Putamen (tissue), 1 donor: ENCODE results near the gene OR8G5.

ENCODE experiments used
- DNase-seq: peaks from one replicate; pipeline ENCODE4 v3.0.0-alpha.2; 2016; ENCODE audit warnings: low spot score

OR8G5 gene

DNA sequence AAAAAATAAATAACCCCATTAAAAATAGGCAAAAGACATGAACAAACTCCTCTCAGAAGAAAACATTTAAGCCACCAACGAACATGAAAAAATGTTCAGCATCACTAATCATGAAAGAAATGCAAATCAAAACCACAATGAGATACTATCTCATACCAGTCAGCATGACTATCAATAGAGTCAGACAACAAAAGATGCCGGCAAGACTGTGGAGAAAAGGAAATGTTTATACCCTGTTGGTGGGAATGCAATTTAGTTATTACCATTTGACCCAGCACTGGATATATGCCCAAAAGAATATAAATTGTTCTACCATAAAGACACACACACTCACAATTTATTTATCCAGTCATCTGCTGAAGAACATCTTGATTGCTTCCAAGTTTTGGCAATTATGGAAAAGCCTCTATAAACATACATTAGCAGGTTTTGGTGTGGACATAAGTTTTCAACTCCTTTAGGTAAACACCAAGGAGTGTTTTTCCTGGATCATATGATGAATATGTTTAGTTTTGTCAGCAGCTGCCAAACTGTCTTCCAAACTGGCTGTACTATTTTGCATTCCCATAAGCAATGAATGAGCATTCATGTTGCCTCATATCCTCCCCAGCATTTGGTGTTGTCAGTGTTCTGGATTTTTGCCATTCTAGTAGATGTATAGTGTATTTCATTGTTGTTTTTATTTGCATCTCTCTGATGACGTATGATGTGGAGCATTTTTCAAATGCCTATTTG, 29.6 kb downstream of the OR8G5 start:
- no peak for DNase-seq

DNA sequence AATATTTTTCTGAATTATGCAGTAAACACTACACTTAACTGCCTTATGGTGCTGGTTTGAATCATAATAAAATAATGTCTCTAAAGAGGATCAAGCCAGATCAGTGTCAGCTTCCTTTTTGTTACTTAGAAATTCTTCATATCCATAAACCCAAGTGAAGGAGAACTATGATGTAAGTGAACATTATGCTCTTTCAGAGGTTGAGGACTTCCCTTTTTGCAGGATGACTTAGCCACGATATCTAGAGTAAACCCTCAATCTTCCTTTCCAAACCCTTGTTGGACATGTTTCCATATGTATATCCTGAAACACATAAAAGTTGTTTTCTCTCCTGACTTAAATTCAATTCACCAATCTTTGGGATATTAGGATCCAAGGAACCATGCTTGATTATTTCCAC, 38.5 kb downstream of the OR8G5 start:
- no peak for DNase-seq

DNA sequence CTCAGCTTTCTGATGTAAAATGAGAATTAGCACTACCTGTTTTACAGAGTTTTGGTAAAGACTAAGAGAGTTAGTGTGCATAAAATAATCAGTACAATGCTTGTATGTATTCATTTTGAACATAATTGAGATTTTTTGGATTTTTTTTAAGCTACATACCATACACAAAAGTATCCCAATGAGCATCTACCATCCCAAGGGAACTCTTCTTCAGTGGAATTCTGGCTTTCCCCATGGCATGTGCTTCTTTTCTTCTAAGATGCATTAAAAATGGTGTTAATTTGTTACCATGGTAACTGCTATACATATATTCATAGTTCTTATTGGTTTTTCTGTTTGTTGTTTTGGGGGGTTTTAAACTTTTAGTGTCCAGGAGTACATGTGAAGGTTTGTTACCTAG, 39.8 kb downstream of the OR8G5 start:
- DNase-seq, result no peak

DNA sequence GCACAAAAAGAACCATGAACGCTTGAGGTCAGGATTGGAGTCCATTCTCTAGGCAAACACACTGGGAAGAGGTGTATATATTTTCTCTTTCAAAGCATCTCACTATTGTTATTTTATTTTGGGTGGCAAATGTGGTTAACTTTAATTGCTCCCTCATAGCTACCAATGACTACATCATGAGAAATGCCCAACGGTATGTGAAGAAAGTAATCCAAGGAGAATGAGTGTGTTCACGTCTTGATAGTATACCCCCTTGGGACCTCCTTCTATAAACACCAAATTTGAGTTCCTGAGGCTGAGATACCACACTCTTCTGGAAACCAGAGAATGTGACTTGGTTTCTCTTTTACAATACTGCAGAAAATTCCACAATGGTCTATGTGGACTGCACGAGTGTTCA, 41.7 kb downstream of the OR8G5 start:
- no peak for DNase-seq

DNA sequence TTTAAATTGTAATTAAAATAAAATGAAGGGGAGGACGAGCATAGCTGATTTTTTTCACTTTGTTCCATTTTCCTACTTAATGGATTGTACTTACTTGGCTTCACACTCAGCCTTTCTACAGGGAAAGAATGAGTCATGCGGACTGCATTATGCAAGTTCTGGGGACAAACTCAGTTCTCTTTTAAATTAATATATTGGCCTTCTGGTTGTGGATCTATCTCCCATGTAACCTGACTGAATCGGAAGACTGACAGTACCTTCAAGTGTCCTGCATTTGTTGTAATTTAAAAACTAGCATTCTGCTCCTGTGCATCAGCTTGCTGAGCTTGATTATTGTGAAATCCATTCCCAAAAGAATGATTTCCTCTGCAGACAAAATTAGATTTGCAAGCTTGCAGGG, 45.4 kb downstream of the OR8G5 start:
- peak; percentile 14 for DNase-seq

DNA sequence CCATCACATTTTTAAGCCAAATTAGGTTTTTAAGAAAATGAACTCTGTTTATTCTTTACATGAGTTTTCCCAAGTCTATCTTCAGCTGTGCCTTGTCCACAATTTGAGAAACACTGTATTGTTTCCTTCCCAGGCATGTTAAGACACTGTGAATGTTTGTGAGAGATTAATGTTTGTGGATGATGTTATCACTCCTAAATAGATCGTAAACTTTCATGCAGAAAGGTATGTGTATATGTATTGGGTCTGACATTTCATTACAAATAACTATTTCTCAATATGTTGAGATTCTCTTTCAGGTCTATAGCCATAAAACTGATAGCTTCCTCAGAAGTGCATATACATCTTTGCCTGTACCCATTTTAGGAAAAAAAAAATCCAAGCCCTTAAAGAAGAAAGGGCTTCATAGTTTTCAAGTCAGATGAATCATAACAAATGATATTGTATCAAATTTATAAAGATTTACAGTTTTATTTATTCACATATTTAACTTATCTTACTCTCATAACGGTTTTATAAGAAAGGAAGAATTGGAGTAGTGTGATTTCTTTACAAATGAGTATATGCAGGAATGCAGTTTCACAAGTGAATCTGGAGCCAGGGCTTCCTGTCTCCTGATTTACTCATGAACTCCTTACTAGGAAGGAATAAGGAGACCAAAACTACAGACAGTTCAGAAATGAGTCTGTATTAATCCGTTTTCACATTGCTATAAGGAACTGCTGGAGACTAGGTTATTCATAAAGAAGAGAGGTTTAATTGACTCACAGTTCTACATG, 46.4 kb downstream of the OR8G5 start:
- no peak for DNase-seq

DNA sequence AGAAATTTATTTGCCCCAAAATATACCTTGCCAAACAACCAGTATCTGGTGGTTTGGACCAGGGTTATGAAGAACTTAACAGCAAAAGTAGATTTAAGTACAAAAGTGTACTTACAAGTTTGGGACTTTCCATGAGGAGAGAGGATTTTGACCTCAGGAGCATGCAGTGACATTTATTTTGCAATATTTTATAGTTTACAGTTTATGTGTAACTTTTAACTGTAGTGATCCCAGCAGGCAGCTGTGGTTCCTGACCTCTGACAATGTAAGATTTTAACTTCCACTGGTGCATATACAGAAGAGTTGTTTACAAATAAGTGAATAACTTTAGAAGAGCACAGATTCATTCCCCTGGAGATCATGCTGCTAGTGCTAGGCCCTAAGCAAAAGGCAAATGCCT, 50.9 kb downstream of the OR8G5 start:
- no peak for DNase-seq

DNA sequence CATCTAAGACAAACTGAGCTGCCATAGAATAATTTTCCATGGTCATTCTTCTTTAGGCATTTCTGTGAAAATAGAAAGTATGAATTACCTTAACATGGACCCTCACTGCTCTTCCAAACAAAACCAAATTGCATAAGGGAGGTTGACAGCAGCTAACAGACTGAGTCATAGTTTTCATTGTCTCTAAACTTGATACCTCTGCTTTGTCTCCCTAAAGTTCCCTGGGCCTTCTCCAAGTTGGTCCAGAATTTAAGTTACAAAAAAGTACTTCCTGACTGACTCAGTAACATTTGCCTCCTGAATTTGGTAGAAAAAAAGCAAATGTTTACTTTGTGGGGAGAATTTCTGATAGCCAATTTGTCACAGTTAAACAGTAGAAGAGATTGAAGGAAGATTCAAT, 54.5 kb downstream of the OR8G5 start:
- DNase-seq, result no peak

DNA sequence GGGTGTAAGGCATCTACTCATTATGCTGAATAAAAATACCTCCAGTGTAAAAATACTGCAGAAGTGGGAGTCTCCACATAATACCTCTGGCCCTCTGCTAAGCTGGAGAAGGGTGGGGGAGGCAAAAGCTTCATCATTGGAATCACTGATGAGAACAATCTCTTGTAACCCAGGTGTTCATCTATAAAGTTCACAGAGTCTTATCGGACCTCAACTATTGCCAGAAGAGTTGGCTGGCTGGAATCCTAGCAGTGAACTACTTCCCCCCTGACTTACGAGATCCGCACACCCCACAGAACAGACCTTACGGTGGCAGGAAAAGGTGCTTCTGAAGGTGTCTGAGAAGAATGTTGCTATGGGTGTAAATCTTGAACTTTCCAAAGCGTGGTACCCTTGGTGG, 55.1 kb downstream of the OR8G5 start:
- no peak for DNase-seq

DNA sequence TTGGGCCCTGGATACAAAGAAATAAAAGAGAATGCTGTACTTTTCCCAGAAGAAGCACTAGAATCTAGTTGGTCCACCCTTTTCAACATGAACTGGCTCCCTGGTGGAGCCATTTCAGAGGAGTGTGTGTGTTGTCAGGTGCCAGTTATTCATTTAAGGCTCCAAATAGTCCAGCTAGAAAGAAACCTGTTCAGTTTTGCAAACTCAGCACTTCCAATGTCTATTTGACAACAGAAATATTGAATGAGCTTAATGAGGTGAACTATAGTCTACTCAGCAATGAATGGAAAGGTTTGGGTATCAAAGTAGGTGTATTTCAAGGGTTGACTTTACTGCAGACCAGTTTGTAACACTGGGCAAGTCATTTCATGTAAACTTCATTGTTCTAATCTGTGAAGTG, 55.5 kb downstream of the OR8G5 start:
- no peak for DNase-seq

DNA sequence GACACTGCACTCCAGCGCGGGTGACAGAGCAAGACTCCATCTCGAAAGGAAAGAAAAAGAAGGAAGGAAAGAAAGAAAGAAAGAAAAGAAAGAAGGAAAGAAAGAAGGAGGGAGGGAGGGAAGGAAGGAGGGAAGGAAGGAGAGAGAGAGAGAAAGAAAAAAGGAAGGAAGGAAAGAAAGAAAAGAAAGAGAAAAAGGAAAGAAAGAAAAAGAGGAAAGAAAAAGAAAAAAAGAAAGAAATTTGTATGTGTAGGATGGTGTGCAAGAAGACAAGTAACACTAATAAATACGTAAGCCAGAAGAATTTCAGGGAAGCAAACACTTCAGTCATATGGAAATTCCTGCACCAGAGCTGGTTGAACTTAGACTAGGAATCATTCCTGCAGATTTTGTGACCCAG, 57.0 kb downstream of the OR8G5 start:
- DNase-seq, result no peak

DNA sequence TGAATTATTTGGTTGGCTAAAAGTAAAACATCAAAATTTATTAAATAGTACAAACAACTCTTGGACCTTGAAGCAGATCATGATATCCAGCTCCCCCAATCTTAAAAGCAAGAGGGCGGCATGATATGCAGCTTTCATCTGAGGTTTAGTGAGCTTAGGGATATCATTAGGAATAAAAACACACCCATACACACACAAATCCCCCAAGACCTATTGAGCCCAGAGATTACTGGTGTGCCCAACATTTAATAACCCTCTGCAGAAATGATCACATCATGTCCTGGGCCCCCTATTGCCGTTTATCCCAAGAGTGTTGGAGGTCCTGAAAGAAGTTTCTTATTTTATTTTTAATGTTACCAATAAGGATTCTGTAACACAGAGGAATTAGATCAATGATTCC, 57.7 kb downstream of the OR8G5 start, which contains the start of gene OR8D1:
TSS of gene OR8D1 (minus strand) at position 101 of the 400 bp plus-strand sequence. CDS start 3,183 bp downstream, outside the sequence.
- no peak for DNase-seq

DNA sequence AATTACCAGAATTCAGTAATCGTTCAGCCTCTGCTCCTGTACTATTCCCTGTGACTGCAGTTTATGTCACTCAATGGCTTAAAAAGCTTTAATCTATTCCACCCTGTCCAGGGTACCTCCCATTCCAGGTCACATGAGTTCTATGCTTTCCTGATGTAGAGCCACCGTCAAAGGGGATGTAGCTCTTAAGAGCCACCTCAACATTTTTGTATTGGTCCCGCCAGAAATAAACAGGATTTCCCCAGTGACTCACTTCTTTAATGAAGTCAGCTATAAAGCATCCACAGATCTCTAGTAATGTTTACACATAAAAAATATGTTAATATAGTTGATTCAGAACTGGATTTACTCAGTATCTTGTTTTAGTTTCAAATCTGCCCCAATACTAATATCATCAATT, 58.9 kb downstream of the OR8G5 start:
- DNase-seq, result no peak
